Cardiac muscle cell (in vitro differentiated cells and primary cell): ENCODE results near the gene CYRIA. TPM values are rescaled to one million over a fixed set of nuclear protein-coding genes. Genes with fewer than 3 reads are reported as not detected.
A peak's percentile ranks its signal among the peaks of the same experiment; 100 is the strongest.

Experiments used
- DNase-seq, 2 donors: peaks; one replicate each; pipeline versions ENCODE4 v3.0.0 to v3.0.0-alpha.2; 2010 to 2017; ENCODE audit warnings: low read depth in 1 of 2, low spot score in 1 of 2
- H3K27ac ChIP-seq: fragments of 200-600 bp; sonication (generic); 2 replicates; pipeline ENCODE4 v1.5.1; 2016
- H3K27me3 ChIP-seq: fragments of 200-600 bp; sonication (generic); 2 replicates; pipeline ENCODE4 v1.6.0; 2016; ENCODE audit warnings: control low read depth
- H3K36me3 ChIP-seq: fragments of 200-600 bp; sonication (generic); 2 replicates; pipeline ENCODE4 v1.5.1; 2016; ENCODE audit warnings: control low read depth
- H3K4me1 ChIP-seq: fragments of 200-600 bp; sonication (generic); 2 replicates; pipeline ENCODE4 v1.8.1; 2017; ENCODE audit warnings: low read depth, mild to moderate bottlenecking, mixed run types
- H3K4me3 ChIP-seq: fragments of 200-600 bp; sonication (generic); 2 replicates; pipeline ENCODE4 v1.5.1; 2016; ENCODE audit warnings: mild to moderate bottlenecking
- H3K9me3 ChIP-seq: fragments of 200-600 bp; sonication (generic); 2 replicates; pipeline ENCODE4 v1.5.1; 2017; ENCODE audit warnings: low read depth, mild to moderate bottlenecking, control low read depth
- polyA plus RNA-seq: library from polyadenylated mRNA; unstranded; fragments of >200 nt; fragmentation: Nextera tagmentation; extraction: Ambion mirVana; gene quantifications from 2 replicates; pipeline ENCODE4 v1.2.1, GENCODE V29; 2016
- total RNA-seq: library from RNA; depleted of rRNA; stranded (reverse); fragments of >200 nt; gene quantifications from 2 replicates; pipeline ENCODE4 v1.2.3, GENCODE V29; 2016
- TF ChIP-seq, protein P1 (sequence below): IDR thresholded peaks from 2 replicates; pipeline ENCODE4 v1.5.1; 2012; ENCODE audit warnings: low read depth, mild to moderate bottlenecking, low read length

CYRIA gene
- total and polyA plus RNA-seq, 2 experiments from 2014 or later = 2.0 to 2.2 TPM

DNA sequence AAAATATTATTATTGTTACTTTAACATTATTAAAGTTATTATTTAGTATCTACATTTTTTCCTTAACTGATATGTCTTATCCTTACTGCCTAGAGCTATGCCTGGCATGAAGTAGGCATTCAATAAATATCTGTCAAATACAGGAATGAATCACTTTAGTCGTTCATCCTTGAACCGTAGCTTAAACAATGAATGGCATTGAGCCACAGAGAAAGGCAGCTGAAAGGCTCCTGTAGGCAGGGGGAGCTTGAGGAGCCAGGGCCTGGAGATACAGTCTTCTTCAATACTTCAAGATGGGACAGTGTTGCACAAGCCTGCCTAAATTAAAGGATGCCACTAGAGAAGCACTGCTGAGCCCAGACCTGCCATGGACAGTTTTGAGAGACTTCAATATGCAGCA, 22.5 kb downstream of the CYRIA start:
- Histone ChIP-seq H3K36me3 (no peaks in the 10 kb centered on the region), H3K4me3 (no peak overlapping the region), H3K4me1 (no peaks in the 10 kb centered on the region), H3K27ac (no peak overlapping the region), H3K27me3 (no peaks in the 10 kb centered on the region), H3K9me3 (no peaks in the 10 kb centered on the region)
- no peak for DNase-seq
- TF ChIP-seq, protein P1, sequence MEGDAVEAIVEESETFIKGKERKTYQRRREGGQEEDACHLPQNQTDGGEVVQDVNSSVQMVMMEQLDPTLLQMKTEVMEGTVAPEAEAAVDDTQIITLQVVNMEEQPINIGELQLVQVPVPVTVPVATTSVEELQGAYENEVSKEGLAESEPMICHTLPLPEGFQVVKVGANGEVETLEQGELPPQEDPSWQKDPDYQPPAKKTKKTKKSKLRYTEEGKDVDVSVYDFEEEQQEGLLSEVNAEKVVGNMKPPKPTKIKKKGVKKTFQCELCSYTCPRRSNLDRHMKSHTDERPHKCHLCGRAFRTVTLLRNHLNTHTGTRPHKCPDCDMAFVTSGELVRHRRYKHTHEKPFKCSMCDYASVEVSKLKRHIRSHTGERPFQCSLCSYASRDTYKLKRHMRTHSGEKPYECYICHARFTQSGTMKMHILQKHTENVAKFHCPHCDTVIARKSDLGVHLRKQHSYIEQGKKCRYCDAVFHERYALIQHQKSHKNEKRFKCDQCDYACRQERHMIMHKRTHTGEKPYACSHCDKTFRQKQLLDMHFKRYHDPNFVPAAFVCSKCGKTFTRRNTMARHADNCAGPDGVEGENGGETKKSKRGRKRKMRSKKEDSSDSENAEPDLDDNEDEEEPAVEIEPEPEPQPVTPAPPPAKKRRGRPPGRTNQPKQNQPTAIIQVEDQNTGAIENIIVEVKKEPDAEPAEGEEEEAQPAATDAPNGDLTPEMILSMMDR = no peak

DNA sequence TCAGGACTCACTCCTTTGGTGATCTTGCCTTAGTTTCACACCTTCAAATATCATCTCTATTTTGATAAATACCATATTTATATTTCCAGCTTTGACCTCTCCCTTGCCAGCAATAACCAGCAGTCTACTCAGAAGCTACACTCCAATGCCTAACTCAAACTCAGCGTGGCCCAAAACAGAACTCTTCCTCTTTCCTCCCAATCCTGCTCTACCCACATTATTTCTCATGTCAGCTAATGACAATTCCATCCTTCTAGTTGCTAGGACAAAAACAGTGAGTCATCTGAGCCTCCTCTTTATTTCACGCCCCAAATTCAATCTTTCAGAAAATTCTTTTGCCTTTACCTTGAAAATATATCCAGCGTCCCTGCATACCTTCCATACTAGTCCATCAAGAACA, 23.5 kb downstream of the CYRIA start:
- DNase-seq = no peak

DNA sequence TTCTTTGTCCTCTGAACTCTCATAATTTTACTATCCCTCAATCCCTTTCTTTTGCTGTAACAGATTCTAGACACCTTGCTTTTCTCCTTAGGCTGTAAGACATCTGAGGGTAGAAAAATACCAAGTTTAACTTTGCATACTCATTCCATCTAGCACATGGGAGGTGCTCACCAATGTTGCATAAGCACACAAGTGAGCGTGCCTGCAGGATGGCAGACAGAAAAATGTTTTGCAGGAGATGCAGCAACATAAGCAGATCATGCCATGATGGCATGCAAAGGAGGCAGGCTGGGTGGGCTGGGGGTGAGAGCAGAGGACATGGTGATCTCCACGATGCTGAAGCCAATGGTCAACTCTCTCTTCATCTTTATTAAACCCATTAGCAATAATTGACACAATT, 24.1 kb downstream of the CYRIA start:
- Histone ChIP-seq H3K27ac (no peak overlapping the region), H3K9me3 (no peaks in the 10 kb centered on the region), H3K27me3 (no peaks in the 10 kb centered on the region), H3K4me3 (no peak overlapping the region), H3K36me3 (no peaks in the 10 kb centered on the region), H3K4me1 (no peaks in the 10 kb centered on the region)
- DNase-seq = no peak
- TF ChIP-seq, protein P1 = no peak

More for the DNA sequence above, 23.5 kb downstream of the CYRIA start:
- H3K9me3 ChIP-seq = no peaks in the 10 kb centered on the region
- TF ChIP-seq, protein P1 = no peak
- no peak overlapping the region for H3K27ac ChIP-seq
- H3K36me3 ChIP-seq = no peaks in the 10 kb centered on the region
- no peaks in the 10 kb centered on the region for H3K4me1 ChIP-seq
- no peaks in the 10 kb centered on the region for H3K27me3 ChIP-seq
- H3K4me3 ChIP-seq = no peak overlapping the region

DNA sequence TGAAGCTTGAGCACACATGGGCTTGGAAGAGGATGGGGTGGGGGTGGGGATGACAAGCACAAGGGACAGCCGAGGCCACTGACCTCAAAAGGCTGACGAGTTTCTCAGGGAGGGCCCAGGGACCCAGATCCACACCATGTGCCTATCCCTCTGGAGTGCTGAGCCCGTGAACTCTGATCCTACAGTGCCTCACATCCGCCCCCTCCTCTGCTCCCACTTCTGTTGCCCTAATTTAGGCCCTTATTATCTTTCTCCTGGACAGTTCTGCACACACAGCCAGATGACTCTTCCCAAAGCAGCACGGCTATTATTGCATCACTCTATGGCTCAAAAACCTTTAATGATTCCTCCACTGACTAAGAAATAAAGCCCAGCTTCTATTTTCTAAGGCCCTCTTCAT, 24.8 kb downstream of the CYRIA start:
- Histone ChIP-seq H3K4me3 (no peak overlapping the region), H3K27ac (no peak overlapping the region), H3K36me3 (no peaks in the 10 kb centered on the region), H3K9me3 (no peaks in the 10 kb centered on the region), H3K27me3 (no peaks in the 10 kb centered on the region), H3K4me1 (peaks cover 2% of the 10 kb centered on the region)
- TF ChIP-seq, protein P1 = no peak
- DNase-seq = peak in 1 of 2 donors; percentile 52

DNA sequence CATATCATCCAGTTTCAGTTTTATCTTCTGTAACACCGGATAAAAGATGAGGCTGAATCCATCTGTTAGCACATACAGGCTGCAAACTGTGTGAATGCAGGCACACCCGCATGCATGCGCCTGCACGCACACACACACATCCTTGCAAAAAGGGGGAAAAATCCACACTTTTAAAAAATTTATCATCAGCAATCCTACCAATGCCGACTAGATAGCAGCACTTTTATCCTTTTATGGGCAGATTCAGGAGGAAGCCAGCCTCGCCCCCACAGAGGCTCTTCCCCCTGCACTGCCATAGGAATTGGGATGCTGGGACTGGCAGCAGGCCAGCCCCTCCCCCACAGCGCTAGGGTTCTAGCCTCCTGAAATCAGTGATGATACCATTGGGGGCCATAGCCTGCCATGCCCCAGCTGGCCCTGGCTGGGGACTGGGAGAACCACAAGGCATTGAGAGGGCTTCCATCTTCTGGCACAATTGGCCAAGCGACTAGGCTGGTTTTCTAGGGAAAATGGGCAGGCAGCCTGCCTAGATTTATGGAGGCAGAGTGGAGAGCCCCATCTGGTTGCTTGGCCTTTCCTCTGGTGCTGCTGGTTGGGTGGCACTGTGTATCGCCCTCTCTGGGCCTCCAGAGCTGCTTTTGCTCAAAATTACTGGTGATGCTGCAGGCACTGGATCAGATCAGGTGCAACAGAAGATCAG, 25.5 kb downstream of the CYRIA start:
- Histone ChIP-seq H3K9me3 (no peaks in the 10 kb centered on the region), H3K4me1 (peaks cover 9% of the 10 kb centered on the region), H3K36me3 (no peaks in the 10 kb centered on the region), H3K4me3 (no peak overlapping the region), H3K27me3 (no peaks in the 10 kb centered on the region), H3K27ac (no peak overlapping the region)
- TF ChIP-seq, protein P1 = no peak
- peak in 1 of 2 donors; percentile 15 for DNase-seq
